VCaP (cell line): ENCODE measurements around the gene RASSF4.

Experiments
- H3K27ac ChIP-seq: fragments of 450-650 bp; 2 replicates; pipeline ENCODE4 v1.5.1; 2017
- TF ChIP-seq, protein P1 (sequence below): fragments of 450-650 bp; conservative IDR thresholded peaks from 2 replicates; pipeline ENCODE4 v1.5.1; 2017; ENCODE audit warnings: mild to moderate bottlenecking, moderate library complexity

Gene RASSF4

DNA sequence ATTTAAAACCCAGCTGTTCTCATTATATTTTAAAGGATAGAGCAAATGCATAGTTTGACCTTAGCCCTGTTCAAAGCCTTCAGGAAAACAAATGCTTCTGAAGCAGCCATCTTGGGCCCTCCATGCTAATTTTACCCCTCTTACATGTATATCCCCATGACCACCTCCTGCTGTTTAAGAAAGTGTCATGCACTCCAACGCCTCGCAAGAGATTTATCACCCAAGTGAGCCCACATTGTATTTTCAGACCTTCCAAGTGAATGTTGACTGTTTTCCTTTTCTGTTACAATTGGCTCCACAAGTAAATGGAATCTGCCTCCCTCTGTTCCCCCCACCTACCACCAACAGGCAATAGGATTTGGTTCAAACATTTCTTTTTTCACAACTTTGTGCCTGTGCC, 43.2 kb upstream of the RASSF4 start:
- no peak overlapping the region for H3K27ac ChIP-seq
- TF ChIP-seq, protein P1, sequence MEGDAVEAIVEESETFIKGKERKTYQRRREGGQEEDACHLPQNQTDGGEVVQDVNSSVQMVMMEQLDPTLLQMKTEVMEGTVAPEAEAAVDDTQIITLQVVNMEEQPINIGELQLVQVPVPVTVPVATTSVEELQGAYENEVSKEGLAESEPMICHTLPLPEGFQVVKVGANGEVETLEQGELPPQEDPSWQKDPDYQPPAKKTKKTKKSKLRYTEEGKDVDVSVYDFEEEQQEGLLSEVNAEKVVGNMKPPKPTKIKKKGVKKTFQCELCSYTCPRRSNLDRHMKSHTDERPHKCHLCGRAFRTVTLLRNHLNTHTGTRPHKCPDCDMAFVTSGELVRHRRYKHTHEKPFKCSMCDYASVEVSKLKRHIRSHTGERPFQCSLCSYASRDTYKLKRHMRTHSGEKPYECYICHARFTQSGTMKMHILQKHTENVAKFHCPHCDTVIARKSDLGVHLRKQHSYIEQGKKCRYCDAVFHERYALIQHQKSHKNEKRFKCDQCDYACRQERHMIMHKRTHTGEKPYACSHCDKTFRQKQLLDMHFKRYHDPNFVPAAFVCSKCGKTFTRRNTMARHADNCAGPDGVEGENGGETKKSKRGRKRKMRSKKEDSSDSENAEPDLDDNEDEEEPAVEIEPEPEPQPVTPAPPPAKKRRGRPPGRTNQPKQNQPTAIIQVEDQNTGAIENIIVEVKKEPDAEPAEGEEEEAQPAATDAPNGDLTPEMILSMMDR = no peak

- TF ChIP-seq, protein P1 = no peak
- H3K27ac ChIP-seq = no peak overlapping the region
Measured at GRCh38 chr10:44917848-44918247, 41.8 kb upstream of the RASSF4 start.

- TF ChIP-seq, protein P1 = no peak
Measured at GRCh38 chr10:44920252-44920651, 39.4 kb upstream of the RASSF4 start.

DNA sequence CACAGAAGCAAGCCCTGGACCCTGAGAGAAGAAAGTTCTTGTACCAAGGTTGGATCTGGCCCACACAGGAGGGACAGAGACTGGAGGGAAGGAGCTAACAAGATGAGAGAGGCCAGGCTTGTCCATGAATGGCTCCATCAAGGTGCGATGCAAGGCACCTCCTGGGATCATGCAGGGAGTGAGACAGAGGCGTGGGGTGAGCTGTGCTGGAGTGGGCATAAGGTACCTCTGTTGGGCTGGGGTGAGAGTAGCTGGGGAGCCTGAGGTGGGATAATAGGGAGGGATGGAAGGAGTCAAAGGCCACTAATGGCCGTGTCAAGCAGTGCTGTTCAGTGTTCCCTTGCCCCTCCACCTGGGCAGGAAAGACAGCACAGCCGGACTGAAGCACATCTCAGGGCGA, 38.5 kb upstream of the RASSF4 start:
- TF ChIP-seq, protein P1 = no peak
- H3K27ac ChIP-seq = no peak overlapping the region

More at GRCh38 chr10:44920252-44920651, 39.4 kb upstream of the RASSF4 start:
- H3K27ac ChIP-seq = no peak overlapping the region

- TF ChIP-seq, protein P1 = no peak
- H3K27ac ChIP-seq = no peak overlapping the region
Measured at GRCh38 chr10:44921506-44921905, 38.1 kb upstream of the RASSF4 start.

GRCh38 chr10:44922021-44922420, 37.6 kb upstream of the RASSF4 start:
- no peak overlapping the region for H3K27ac ChIP-seq
- TF ChIP-seq, protein P1 = no peak

DNA sequence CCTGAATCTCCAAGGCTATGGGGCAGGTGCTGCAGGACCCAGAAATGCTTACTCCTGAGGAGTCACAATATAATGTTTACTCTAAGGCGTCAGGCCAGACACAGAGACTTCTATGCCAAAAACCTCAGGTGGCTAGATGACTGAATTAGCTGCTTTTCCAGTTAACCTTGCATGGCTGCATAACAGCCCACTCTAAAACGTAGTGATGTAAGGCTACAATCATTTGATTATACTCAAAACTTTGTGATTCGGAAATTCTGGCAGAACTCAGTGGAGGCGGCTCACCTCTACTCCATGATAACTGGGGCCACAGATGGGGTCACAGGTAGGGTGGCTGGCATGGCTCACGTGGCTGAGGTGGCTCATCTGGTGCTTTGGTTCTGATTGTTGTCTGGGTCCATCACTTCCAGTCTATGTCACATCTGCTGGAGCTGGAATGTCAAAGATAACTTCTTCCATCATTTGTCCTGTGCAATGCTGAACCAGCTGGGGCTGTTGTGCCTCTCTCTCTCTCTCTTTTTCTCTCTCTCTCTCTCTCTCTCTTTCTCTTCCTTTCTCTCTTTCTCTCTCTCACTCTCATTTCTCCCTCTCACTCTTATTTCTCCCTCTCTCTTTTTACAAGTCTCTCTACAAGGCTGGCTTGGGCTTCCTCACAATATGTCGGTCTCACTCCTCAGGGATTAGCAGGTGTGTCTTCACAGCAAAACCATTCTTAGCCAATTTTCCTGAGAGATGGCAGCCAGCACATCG, 36.6 kb upstream of the RASSF4 start:
- no peak overlapping the region for H3K27ac ChIP-seq
- TF ChIP-seq, protein P1 = no peak
